GM12892 (cell line): ENCODE measurements around the gene TNFSF8.

Experiments used
- DNase-seq: peaks from one replicate; pipeline ENCODE4 v3.0.0; 2011; ENCODE audit not compliant: insufficient read length
- FAIRE-seq: peaks from 2 replicates; lab custom pipeline; 2011; peaks lifted over from hg19 to GRCh38; lab: Jason Lieb, UNC
- POLR2A ChIP-seq: IDR thresholded peaks from 2 replicates; pipeline ENCODE4 v1.6.1; 2011; ENCODE audit warnings: low read depth, low read length, control low read depth
- POLR2AphosphoS5 ChIP-seq: IDR thresholded peaks from 2 replicates; pipeline ENCODE4 v1.6.1; 2011; ENCODE audit warnings: low read depth, low read length, control low read depth
- TAF1 ChIP-seq: IDR thresholded peaks from 2 replicates; pipeline ENCODE4 v1.6.1; 2011; ENCODE audit warnings: low read depth, mild to moderate bottlenecking, control low read depth, low read length, borderline replicate concordance

Gene TNFSF8

GRCh38 chr9:114888607-114889006 lies 41.8 kb downstream of the TNFSF8 start:
- no peak for DNase-seq
- TF ChIP-seq POLR2A (no peak), TAF1 (no peak), POLR2AphosphoS5 (no peak)
- FAIRE-seq, result no peak

GRCh38 chr9:114887963-114888362 lies 42.4 kb downstream of the TNFSF8 start:
- no peak for FAIRE-seq
- DNase-seq, result no peak
- TF ChIP-seq POLR2A (no peak), TAF1 (no peak), POLR2AphosphoS5 (no peak)

- DNase-seq (no peak), FAIRE-seq (no peak)
- TF ChIP-seq TAF1 (no peak), POLR2AphosphoS5 (no peak), POLR2A (no peak)
Observed at GRCh38 chr9:114884787-114885452, 45.5 kb downstream of the TNFSF8 start.

GRCh38 chr9:114883709-114884108 lies 46.7 kb downstream of the TNFSF8 start:
- TF ChIP-seq POLR2AphosphoS5, result no peak
- no peak for TF ChIP-seq TAF1
- no peak for TF ChIP-seq POLR2A
- no peak for FAIRE-seq

GRCh38 chr9:114880291-114880745 lies 50.1 kb downstream of the TNFSF8 start:
- DNase-seq, result no peak
- TF ChIP-seq POLR2A (no peak), POLR2AphosphoS5 (no peak), TAF1 (no peak)
- no peak for FAIRE-seq

More at GRCh38 chr9:114883709-114884108, 46.7 kb downstream of the TNFSF8 start:
- no peak for DNase-seq

GRCh38 chr9:114878879-114879564 lies 51.4 kb downstream of the TNFSF8 start:
- TF ChIP-seq TAF1 (no peak), POLR2A (no peak), POLR2AphosphoS5 (no peak)
- FAIRE-seq, result no peak
- no peak for DNase-seq

GRCh38 chr9:114869845-114870244 lies 60.5 kb downstream of the TNFSF8 start:
- TF ChIP-seq TAF1, result no peak
- no peak for TF ChIP-seq POLR2A
- no peak for TF ChIP-seq POLR2AphosphoS5
- FAIRE-seq (no peak), DNase-seq (no peak)

GRCh38 chr9:114869378-114869777 lies 61.0 kb downstream of the TNFSF8 start:
- no peak for DNase-seq
- no peak for FAIRE-seq

GRCh38 chr9:114867327-114867726 lies 63.1 kb downstream of the TNFSF8 start:
- DNase-seq (no peak), FAIRE-seq (no peak)
- TF ChIP-seq TAF1 (no peak), POLR2A (no peak), POLR2AphosphoS5 (no peak)

More at GRCh38 chr9:114869378-114869777, 61.0 kb downstream of the TNFSF8 start:
- TF ChIP-seq POLR2A, result no peak
- TF ChIP-seq POLR2AphosphoS5, result no peak
- TF ChIP-seq TAF1, result no peak

- TF ChIP-seq POLR2AphosphoS5 (no peak), POLR2A (no peak), TAF1 (no peak)
- DNase-seq, result no peak
- no peak for FAIRE-seq
Observed at GRCh38 chr9:114864471-114864870, 65.9 kb downstream of the TNFSF8 start.

- FAIRE-seq, result no peak
- TF ChIP-seq TAF1, result no peak
- TF ChIP-seq POLR2AphosphoS5, result no peak
- TF ChIP-seq POLR2A, result no peak
- DNase-seq, result no peak
Observed at GRCh38 chr9:114861922-114862605, 68.3 kb downstream of the TNFSF8 start.

- no peak for FAIRE-seq
- DNase-seq, result no peak
- TF ChIP-seq POLR2AphosphoS5, result no peak
- no peak for TF ChIP-seq TAF1
- no peak for TF ChIP-seq POLR2A
Observed at GRCh38 chr9:114861273-114861672, 69.1 kb downstream of the TNFSF8 start.
